ENCODE results near the gene PDZD2.

PDZD2 gene

GRCh38 chr5:32098291-32098690 lies 459.4 kb downstream of the PDZD2 start:
- no peaks in the 10 kb centered on the region for H3K27me3 ChIP-seq (ENCODE audit: control insufficient read depth, insufficient read depth, low read length)
- no peaks in the 10 kb centered on the region for H3K9me3 ChIP-seq (ENCODE audit: control insufficient read depth, insufficient read depth, low read length)
- no peak overlapping the region for H3K4me3 ChIP-seq (ENCODE audit: low read depth, low read length)
- H3K9ac ChIP-seq (ENCODE audit: low read depth, low read length): no peak overlapping the region
- peaks cover 9% of the 10 kb centered on the region for H3K36me3 ChIP-seq (ENCODE audit: control insufficient read depth, insufficient read depth, low read length)
- H3K4me1 ChIP-seq (ENCODE audit: control insufficient read depth, insufficient read depth, low read length): no peaks in the 10 kb centered on the region

GRCh38 chr5:32098890-32099310 lies 460.0 kb downstream of the PDZD2 start:
- Histone ChIP-seq H3K9ac (ENCODE audit: low read depth, low read length) (no peak overlapping the region), H3K4me3 (ENCODE audit: low read depth, low read length) (no peak overlapping the region)

GRCh38 chr5:32099486-32100035 lies 460.6 kb downstream of the PDZD2 start:
- H3K9me3 ChIP-seq (ENCODE audit: control insufficient read depth, insufficient read depth, low read length): no peaks in the 10 kb centered on the region
- no peaks in the 10 kb centered on the region for H3K4me1 ChIP-seq (ENCODE audit: control insufficient read depth, insufficient read depth, low read length)
- H3K9ac ChIP-seq (ENCODE audit: low read depth, low read length): no peak overlapping the region
- H3K27me3 ChIP-seq (ENCODE audit: control insufficient read depth, insufficient read depth, low read length): no peaks in the 10 kb centered on the region
- peaks cover 11% of the 10 kb centered on the region for H3K36me3 ChIP-seq (ENCODE audit: control insufficient read depth, insufficient read depth, low read length)
- H3K4me3 ChIP-seq (ENCODE audit: low read depth, low read length): no peak overlapping the region

More at GRCh38 chr5:32098890-32099310, 460.0 kb downstream of the PDZD2 start:
- Histone ChIP-seq H3K4me1 (ENCODE audit: control insufficient read depth, insufficient read depth, low read length) (no peaks in the 10 kb centered on the region), H3K36me3 (ENCODE audit: control insufficient read depth, insufficient read depth, low read length) (peaks cover 9% of the 10 kb centered on the region), H3K27me3 (ENCODE audit: control insufficient read depth, insufficient read depth, low read length) (no peaks in the 10 kb centered on the region), H3K9me3 (ENCODE audit: control insufficient read depth, insufficient read depth, low read length) (no peaks in the 10 kb centered on the region)

- Histone ChIP-seq H3K27me3 (ENCODE audit: control insufficient read depth, insufficient read depth, low read length) (no peaks in the 10 kb centered on the region), H3K9me3 (ENCODE audit: control insufficient read depth, insufficient read depth, low read length) (no peaks in the 10 kb centered on the region), H3K9ac (ENCODE audit: low read depth, low read length) (no peak overlapping the region), H3K4me1 (ENCODE audit: control insufficient read depth, insufficient read depth, low read length) (no peaks in the 10 kb centered on the region), H3K4me3 (ENCODE audit: low read depth, low read length) (no peak overlapping the region), H3K36me3 (ENCODE audit: control insufficient read depth, insufficient read depth, low read length) (peaks cover 11% of the 10 kb centered on the region)
Observed at GRCh38 chr5:32100230-32100629, 461.3 kb downstream of the PDZD2 start.

- Histone ChIP-seq H3K4me1 (ENCODE audit: control insufficient read depth, insufficient read depth, low read length) (no peaks in the 10 kb centered on the region), H3K27me3 (ENCODE audit: control insufficient read depth, insufficient read depth, low read length) (no peaks in the 10 kb centered on the region), H3K9ac (ENCODE audit: low read depth, low read length) (no peak overlapping the region), H3K9me3 (ENCODE audit: control insufficient read depth, insufficient read depth, low read length) (no peaks in the 10 kb centered on the region), H3K36me3 (ENCODE audit: control insufficient read depth, insufficient read depth, low read length) (peaks cover 11% of the 10 kb centered on the region), H3K4me3 (ENCODE audit: low read depth, low read length) (no peak overlapping the region)
Observed at GRCh38 chr5:32100691-32101302, 461.9 kb downstream of the PDZD2 start.

- H3K9ac ChIP-seq (ENCODE audit: low read depth, low read length): no peak overlapping the region
- no peak overlapping the region for H3K4me3 ChIP-seq (ENCODE audit: low read depth, low read length)
- no peaks in the 10 kb centered on the region for H3K4me1 ChIP-seq (ENCODE audit: control insufficient read depth, insufficient read depth, low read length)
- H3K27me3 ChIP-seq (ENCODE audit: control insufficient read depth, insufficient read depth, low read length): no peaks in the 10 kb centered on the region
- H3K9me3 ChIP-seq (ENCODE audit: control insufficient read depth, insufficient read depth, low read length): peaks cover 3% of the 10 kb centered on the region
- peaks cover 18% of the 10 kb centered on the region for H3K36me3 ChIP-seq (ENCODE audit: control insufficient read depth, insufficient read depth, low read length)
Observed at GRCh38 chr5:32102254-32102986, 463.5 kb downstream of the PDZD2 start.

- Histone ChIP-seq H3K36me3 (ENCODE audit: control insufficient read depth, insufficient read depth, low read length) (peaks cover 19% of the 10 kb centered on the region), H3K4me1 (ENCODE audit: control insufficient read depth, insufficient read depth, low read length) (no peaks in the 10 kb centered on the region), H3K4me3 (ENCODE audit: low read depth, low read length) (no peak overlapping the region), H3K9me3 (ENCODE audit: control insufficient read depth, insufficient read depth, low read length) (peaks cover 3% of the 10 kb centered on the region), H3K9ac (ENCODE audit: low read depth, low read length) (no peak overlapping the region), H3K27me3 (ENCODE audit: control insufficient read depth, insufficient read depth, low read length) (no peaks in the 10 kb centered on the region)
Observed at GRCh38 chr5:32103521-32103920, 464.6 kb downstream of the PDZD2 start.

- no peak overlapping the region for H3K9ac ChIP-seq (ENCODE audit: low read depth, low read length)
- peaks cover 18% of the 10 kb centered on the region for H3K36me3 ChIP-seq (ENCODE audit: control insufficient read depth, insufficient read depth, low read length)
- no peak overlapping the region for H3K4me3 ChIP-seq (ENCODE audit: low read depth, low read length)
- peaks cover 3% of the 10 kb centered on the region for H3K9me3 ChIP-seq (ENCODE audit: control insufficient read depth, insufficient read depth, low read length)
- H3K27me3 ChIP-seq (ENCODE audit: control insufficient read depth, insufficient read depth, low read length): no peaks in the 10 kb centered on the region
- H3K4me1 ChIP-seq (ENCODE audit: control insufficient read depth, insufficient read depth, low read length): no peaks in the 10 kb centered on the region
Observed at GRCh38 chr5:32107291-32107690, 468.4 kb downstream of the PDZD2 start.

- Histone ChIP-seq H3K4me3 (ENCODE audit: low read depth, low read length) (no peak overlapping the region), H3K9ac (ENCODE audit: low read depth, low read length) (no peak overlapping the region), H3K36me3 (ENCODE audit: control insufficient read depth, insufficient read depth, low read length) (peaks cover 23% of the 10 kb centered on the region), H3K27me3 (ENCODE audit: control insufficient read depth, insufficient read depth, low read length) (no peaks in the 10 kb centered on the region), H3K4me1 (ENCODE audit: control insufficient read depth, insufficient read depth, low read length) (no peaks in the 10 kb centered on the region), H3K9me3 (ENCODE audit: control insufficient read depth, insufficient read depth, low read length) (peaks cover 3% of the 10 kb centered on the region)
Observed at GRCh38 chr5:32108167-32108566, 469.2 kb downstream of the PDZD2 start.

- Histone ChIP-seq H3K4me1 (ENCODE audit: control insufficient read depth, insufficient read depth, low read length) (no peaks in the 10 kb centered on the region), H3K27me3 (ENCODE audit: control insufficient read depth, insufficient read depth, low read length) (no peaks in the 10 kb centered on the region), H3K9ac (ENCODE audit: low read depth, low read length) (no peak overlapping the region), H3K9me3 (ENCODE audit: control insufficient read depth, insufficient read depth, low read length) (peaks cover 3% of the 10 kb centered on the region), H3K36me3 (ENCODE audit: control insufficient read depth, insufficient read depth, low read length) (peaks cover 23% of the 10 kb centered on the region), H3K4me3 (ENCODE audit: low read depth, low read length) (no peak overlapping the region)
Observed at GRCh38 chr5:32109236-32109635, 470.3 kb downstream of the PDZD2 start.

GRCh38 chr5:32110111-32110696 lies 471.3 kb downstream of the PDZD2 start:
- Histone ChIP-seq H3K36me3 (ENCODE audit: control insufficient read depth, insufficient read depth, low read length) (peaks cover 23% of the 10 kb centered on the region), H3K9me3 (ENCODE audit: control insufficient read depth, insufficient read depth, low read length) (peaks cover 3% of the 10 kb centered on the region), H3K9ac (ENCODE audit: low read depth, low read length) (no peak overlapping the region), H3K27me3 (ENCODE audit: control insufficient read depth, insufficient read depth, low read length) (no peaks in the 10 kb centered on the region), H3K4me1 (ENCODE audit: control insufficient read depth, insufficient read depth, low read length) (no peaks in the 10 kb centered on the region), H3K4me3 (ENCODE audit: low read depth, low read length) (no peak overlapping the region)
